Activated gamma-delta T cell (primary cell): ENCODE measurements around the gene REN.

Source experiments
- DNase-seq: peaks from one replicate; lab custom pipeline; 2025; lab: John Stamatoyannopoulos, UW
- total RNA-seq, 2 donors: gene quantifications; one replicate each; lab custom pipeline; 2026; lab: John Stamatoyannopoulos, UW

REN gene
- 0 to 2.4 reads per million in 2 donors for total RNA-seq

DNA sequence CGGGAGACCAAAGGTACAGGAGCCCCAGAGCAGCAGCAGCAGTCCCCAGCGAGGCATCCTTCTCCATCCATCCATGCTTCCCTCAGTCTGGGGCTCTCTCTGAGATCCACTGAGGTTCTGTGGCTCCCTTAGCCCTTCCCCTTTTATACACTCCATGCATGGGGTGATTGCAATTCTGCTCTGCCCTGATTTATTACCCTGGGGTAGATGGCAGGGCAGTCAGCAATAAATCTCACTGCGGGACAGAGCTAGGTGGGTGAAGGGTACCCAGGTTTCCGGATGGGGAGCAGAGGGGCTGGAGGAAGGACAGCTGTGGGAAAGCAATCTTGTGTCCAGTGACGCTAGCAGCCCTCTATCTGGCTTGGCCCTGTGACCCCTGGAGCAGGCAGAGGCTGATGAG is at the start of gene REN:
Gene REN, minus strand, starts transcription at position 119 of the 400 bp plus-strand sequence. Its CDS starts 44 bp downstream, at position 75.
- DNase-seq: no peak

DNA sequence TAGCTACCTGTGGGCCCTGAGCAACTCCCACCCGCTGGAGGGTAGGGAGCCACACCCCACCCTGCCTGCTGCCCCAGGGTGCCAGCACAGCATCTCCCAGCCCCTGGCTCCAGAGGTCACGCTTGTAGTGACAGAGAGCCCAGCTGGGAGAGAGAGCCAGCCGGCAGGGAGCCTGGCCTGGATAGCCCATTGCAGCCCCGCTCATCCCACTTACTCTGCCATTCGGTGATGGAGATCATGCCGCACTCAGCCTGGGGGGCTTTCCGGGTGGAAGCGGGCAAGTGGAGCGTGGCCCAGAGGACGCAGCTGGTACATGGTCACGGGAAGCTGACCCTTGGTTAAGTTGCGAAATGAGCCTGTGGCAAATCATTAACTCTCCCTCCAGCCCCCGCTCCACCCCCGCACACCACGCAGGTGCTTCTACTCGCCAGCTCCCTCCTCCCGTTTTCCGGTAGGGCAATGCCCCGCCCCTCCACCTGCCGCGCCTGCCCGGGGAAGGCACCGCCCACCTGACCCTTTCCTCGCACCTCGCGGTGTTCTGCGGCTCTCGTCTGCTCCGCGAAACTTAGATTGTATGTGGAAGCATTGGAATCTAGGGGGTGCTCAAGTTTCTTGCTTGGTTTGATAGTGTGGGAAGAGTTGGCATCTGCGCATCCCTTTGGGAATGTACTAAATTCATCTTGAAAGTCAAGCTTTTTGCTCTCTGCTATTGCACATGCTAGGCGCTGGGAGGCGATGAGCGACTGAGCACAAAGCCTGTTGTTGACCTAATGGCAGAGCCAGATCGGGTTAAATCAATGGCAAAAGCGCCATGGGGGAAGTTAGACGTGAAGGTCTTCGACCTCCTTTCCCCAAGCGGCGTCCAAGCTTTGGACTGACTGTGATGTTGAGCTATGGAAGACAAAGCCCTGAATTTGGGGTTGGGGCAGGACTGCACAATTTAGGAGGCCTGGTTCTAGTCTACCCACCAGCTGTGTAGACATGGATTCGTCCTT is 47.8 kb upstream of the REN start, which contains the start of gene GOLT1A:
Gene GOLT1A, minus strand, starts transcription at position 321 of the 995 bp plus-strand sequence. Its CDS starts 82 bp downstream, at position 239.
- DNase-seq: no peak

DNA sequence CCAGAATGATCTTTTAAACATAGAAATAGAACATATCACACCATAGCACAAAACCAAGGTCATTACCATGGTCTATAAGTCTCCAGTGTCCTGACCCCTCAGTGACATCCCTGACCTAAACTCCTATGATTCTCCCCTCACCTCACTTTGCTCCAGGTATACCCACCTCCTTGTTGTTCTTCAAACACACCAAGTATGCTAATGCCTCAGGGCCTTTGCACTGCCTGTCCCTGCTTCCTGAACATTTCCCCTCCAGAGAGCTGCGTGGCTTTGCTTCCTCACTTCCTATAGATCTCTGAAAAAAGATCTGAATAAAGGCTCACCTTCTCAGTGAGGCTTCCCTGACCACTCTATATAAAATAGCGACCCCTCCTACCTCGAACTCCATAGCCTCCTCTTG is 46.6 kb upstream of the REN start:
- no peak for DNase-seq

DNA sequence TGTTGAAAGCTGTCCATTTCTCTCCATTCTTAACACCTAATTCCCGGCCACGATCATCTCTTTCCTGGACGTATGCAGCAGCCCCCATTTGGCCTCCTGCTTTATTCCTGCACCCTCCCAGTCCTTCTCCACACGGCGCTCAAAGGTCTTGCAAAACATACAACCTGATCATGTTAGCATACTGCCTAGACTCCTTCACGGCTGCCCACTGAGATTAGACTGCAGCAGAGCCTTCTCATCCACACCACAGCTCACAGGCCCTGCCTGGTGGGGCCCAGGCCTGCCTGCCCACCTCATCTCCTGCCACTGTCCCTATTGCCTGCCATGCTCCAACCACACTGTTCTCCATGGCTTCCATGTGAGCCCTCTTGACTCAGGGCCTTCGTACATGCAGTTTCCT is 44.9 kb upstream of the REN start:
- DNase-seq: no peak

- DNase-seq: peak; percentile 39
Measured at GRCh38 chr1:204207136-204207616, 41.0 kb upstream of the REN start.

DNA sequence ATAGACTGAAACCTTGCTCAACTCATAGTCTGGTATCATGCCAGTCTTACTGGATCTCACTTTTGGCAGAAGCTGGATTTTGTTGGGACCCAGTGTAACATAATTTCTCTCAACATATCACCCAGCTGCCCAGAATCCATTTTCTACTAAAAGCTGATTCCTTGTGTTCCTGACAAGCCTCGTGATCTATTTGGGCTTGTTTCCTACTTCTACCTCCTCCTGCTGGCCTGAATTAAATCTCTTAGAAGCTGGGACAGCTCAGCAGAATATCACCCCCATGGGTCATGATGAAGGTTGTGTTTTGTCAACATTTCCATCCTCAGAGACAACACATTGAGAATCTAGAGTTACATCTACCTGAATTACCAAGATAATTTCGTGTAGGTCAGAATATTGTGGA is 40.0 kb upstream of the REN start:
- no peak for DNase-seq

DNA sequence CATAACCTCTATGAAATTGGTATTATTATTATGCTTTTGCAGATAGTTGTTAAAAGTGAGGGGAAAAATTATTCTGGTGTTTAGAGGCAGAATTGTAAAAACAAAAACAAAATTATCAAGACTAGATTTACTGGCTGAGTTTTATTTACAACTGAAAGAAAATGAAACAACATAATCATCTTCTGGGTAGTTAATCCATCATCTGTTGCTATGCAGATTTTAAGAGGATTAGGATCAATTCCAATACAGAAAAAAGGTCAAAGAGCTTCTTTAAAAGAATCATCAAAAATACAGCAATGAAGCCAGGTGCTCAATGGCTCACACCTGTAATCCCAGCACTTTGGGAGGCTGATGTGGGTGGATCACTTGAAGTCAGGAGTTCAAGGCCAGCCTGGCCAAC is 39.3 kb upstream of the REN start:
- no peak for DNase-seq

DNA sequence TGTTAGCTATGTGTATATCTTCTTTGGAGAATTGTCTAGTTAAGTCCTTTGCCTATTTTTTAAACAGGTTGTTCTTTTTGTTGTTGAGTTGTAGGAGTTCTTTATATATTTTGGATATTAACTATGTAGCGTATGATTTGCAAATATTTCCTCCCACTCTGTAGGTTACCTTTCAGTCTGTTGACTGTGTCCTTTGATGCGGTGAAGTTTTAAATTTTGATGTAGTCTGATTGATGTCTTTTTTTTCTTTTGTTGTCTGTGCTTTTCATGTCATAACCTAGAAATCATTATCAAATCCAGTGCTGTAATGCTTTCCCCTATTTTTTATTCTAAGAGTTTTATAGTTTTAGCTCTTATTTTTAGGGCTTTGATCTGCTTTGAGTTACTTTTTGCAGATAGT is 38.8 kb upstream of the REN start:
- no peak for DNase-seq

- no peak for DNase-seq
Measured at GRCh38 chr1:204203206-204203767, 37.1 kb upstream of the REN start.

GRCh38 chr1:204202481-204202880 is 36.3 kb upstream of the REN start:
- no peak for DNase-seq

GRCh38 chr1:204201348-204202040 is 35.4 kb upstream of the REN start:
- DNase-seq: no peak

DNA sequence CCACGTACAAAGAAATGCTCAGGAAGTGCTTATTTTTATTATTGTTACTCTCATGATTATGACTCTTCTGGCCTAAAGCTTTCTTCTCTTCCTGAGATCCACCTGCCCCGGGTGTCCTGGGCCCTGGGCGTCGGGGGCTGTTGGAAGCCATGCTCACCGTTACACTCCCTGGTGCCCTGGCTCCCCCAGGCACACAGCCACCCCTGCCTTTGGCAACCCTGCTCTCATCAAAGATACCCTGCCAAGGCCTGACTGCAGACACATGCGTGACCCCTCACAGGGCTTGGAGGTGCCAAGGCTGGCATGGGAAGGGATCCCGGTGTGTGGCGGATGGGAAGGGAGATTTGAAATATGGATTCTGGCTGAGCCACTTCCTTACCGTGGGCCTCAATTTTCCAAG is 33.4 kb upstream of the REN start:
- DNase-seq: no peak

DNA sequence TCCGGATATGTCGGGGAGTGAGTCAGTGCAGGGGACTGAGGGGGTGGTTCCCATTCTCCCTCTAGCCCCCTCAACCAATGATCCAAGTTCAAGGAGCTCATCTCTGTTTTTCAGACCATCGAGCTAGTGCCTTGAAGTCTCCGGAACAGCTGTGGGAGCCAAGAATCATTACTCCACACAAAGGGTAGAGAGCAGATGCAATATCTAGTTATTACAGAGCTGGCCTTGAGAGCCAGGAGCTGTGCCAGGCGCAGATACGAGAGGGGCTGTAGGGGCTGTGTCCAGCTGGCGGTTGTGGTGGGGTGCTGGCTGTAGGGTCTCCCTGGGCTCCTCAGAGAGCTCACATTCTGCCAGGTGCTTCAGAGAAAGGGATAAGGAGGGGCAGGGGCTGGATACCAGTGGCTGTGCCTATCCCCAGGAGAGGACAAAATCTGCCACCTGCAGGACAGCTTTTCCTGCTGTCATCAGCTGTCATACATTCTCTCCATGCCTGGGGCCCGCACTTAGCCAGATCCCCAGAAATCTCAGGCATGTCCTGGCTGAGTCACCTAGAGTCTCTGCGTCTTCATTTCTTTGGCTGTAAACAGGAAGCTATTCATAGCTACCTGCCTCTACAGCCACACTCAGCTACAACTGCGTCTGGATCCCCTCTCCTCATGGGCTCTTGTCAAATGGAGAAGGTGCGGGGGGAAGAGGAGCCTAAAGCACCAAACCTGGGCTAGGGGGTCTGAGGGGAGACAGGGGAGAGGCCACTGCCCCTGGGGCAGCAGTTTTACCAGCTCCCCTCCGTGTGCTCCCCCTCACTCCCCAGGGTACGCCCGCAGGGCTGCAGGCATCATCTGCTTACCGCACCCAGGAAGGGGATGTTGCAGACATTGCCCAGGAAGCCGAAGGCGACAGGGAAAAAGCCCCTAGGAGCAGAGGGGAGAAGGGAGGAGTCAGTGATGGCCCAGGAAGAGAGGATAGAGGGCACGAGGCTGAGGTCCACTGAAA is 32.5 kb upstream of the REN start:
- DNase-seq: no peak

DNA sequence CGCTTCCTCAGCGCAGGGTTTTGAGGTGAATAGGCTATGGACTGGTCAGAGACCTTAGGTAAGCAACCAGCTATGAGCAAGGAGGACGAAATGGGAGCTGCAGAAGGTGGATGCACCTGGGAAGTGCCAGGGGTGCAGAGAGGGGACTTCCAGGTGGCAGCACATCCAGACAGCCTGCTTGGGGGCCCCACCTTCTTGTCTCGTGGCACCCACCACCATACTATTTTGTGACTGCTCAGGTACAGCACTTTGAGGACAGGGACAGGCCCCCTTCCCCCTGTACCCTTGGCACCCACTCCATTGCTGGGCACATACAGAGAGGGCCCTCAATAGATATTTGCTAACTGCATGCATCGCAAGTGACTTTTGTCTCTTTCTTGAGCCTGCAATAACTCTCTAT is 30.9 kb upstream of the REN start:
- no peak for DNase-seq

GRCh38 chr1:204196068-204196795 is 30.1 kb upstream of the REN start, which contains the start of gene KISS1:
KISS1 (minus strand) TSS chr1:204196491; CDS start chr1:204192876, 3,615 bp downstream.
- no peak for DNase-seq

- DNase-seq: no peak
Measured at GRCh38 chr1:204194771-204195170, 28.6 kb upstream of the REN start.

DNA sequence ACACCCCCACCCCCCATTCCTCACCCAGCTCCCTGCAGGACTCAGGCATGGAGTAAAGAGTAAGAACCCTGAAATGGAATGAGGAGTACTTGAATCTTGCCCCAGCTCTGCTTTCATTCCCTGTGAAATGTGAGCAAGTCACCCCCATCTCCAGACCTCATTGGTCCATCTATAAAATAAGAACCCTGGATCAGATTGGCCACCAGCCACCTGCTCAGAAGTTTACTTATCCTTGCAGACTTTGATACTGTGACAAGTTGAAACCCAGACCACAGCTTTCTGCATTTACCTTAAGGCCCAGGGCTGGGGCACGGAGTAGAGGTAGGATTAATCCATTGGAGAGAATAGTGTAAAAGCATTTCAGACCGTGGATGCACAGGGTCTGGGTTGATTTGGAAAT is 27.9 kb upstream of the REN start:
- DNase-seq: no peak

GRCh38 chr1:204192589-204193352 is 26.6 kb upstream of the REN start:
- no peak for DNase-seq

- DNase-seq: no peak
Measured at GRCh38 chr1:204192046-204192445, 25.9 kb upstream of the REN start.

- no peak for DNase-seq
Measured at GRCh38 chr1:204191456-204191855, 25.3 kb upstream of the REN start.
